OCI-LY1 (cell line): Measurements from ENCODE around the gene CCNE1.

ENCODE experiments used
- H2AFZ ChIP-seq: fragments of 200-600 bp; sonication (generic), shearing (Covaris generic); 2 replicates; pipeline ENCODE4 v1.6.0; 2014; ENCODE audit warnings: antibody characterized with exemption, mild to moderate bottlenecking, low read length
- H3F3A ChIP-seq: fragments of 200-600 bp; sonication (generic), shearing (Covaris generic); 2 replicates; pipeline ENCODE4 v1.6.0; 2014; ENCODE audit warnings: mild to moderate bottlenecking, antibody characterized with exemption, low read length, moderate library complexity; ENCODE audit not compliant: insufficient read depth
- H3K27ac ChIP-seq: fragments of 200-600 bp; sonication (generic); 2 replicates; pipeline ENCODE4 v1.5.1; 2014; ENCODE audit warnings: low read length, mixed run types, mild to moderate bottlenecking, low read depth; ENCODE audit not compliant: poor library complexity, severe bottlenecking
- H3K27me3 ChIP-seq: fragments of 200-600 bp; sonication (generic); 2 replicates; pipeline ENCODE4 v1.6.0; 2014; ENCODE audit warnings: antibody characterized with exemption, mild to moderate bottlenecking, low read length, moderate library complexity; ENCODE audit not compliant: insufficient read depth
- H3K36me3 ChIP-seq: fragments of 200-600 bp; sonication (generic); 2 replicates; pipeline ENCODE4 v1.6.1; 2014; ENCODE audit warnings: mild to moderate bottlenecking, antibody characterized with exemption, low read length, moderate library complexity, mixed read lengths; ENCODE audit not compliant: insufficient read depth
- H3K4me1 ChIP-seq: fragments of 200-600 bp; sonication (generic); 2 replicates; pipeline ENCODE4 v1.5.1; 2014; ENCODE audit warnings: mild to moderate bottlenecking, low read length, moderate library complexity; ENCODE audit not compliant: insufficient read depth, severe bottlenecking
- H3K4me2 ChIP-seq: fragments of 200-600 bp; sonication (generic), shearing (Covaris generic); 2 replicates; pipeline ENCODE4 v1.6.1; 2014; ENCODE audit warnings: low read length
- H3K4me3 ChIP-seq: fragments of 200-600 bp; sonication (generic); 2 replicates; pipeline ENCODE4 v1.5.1; 2014; ENCODE audit warnings: low read length, low read depth, mild to moderate bottlenecking, mixed read lengths; ENCODE audit not compliant: poor library complexity, severe bottlenecking
- H3K79me2 ChIP-seq: fragments of 200-600 bp; shearing (Covaris generic); 2 replicates; pipeline ENCODE4 v1.6.1; 2016; ENCODE audit warnings: mixed run types, low read length, mixed read lengths; ENCODE audit not compliant: insufficient read depth
- H3K9ac ChIP-seq: fragments of 200-600 bp; sonication (generic), shearing (Covaris generic); 2 replicates; pipeline ENCODE4 v1.6.1; 2014; ENCODE audit warnings: mild to moderate bottlenecking, low read length, mixed read lengths
- H3K9me2 ChIP-seq: fragments of 200-600 bp; sonication (generic), shearing (Covaris generic); 2 replicates; pipeline ENCODE4 v1.6.1; 2014; ENCODE audit warnings: low read depth, mild to moderate bottlenecking, low read length, mixed read lengths
- H3K9me3 ChIP-seq: fragments of 200-600 bp; shearing (Covaris generic); 2 replicates; pipeline ENCODE4 v1.6.1; 2014; ENCODE audit warnings: low read length, mixed read lengths
- H4K20me1 ChIP-seq: fragments of 200-600 bp; sonication (generic), shearing (Covaris generic); 2 replicates; pipeline ENCODE4 v1.6.0; 2016; ENCODE audit warnings: mild to moderate bottlenecking, low read length; ENCODE audit not compliant: insufficient read depth
- EZH2 ChIP-seq: fragments of 200-600 bp; sonication (generic), shearing (Covaris generic); IDR thresholded peaks from 2 replicates; pipeline ENCODE4 v1.8.0; 2017; ENCODE audit warnings: borderline replicate concordance, mixed run types, mild to moderate bottlenecking, antibody characterized with exemption, low read length, moderate library complexity, mixed read lengths
- TF ChIP-seq, protein P1 (sequence below): fragments of 200-600 bp; sonication (generic), shearing (Covaris generic); IDR thresholded peaks from 2 replicates; pipeline ENCODE4 v1.5.1; 2017; ENCODE audit warnings: mild to moderate bottlenecking, antibody characterized with exemption, low read length, moderate library complexity, mixed read lengths

The CCNE1 gene

DNA sequence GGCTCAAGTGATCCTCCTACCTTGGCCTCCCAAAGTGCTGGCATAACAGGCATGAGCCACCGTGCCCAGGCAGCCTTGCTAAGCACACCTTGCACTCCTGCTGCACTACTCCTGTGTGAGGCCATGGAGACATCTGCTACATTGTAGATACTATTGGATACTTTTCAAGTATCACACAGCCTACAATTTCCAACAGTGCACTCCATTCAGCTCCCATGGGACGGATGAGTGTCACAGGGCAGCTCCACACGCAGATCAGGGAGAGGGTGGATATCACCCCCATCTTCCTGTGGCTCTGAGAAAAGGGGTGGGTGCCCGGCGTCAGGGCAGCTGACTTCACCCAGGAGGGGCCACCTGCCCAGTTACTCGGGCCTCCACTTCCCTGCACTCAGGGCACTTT is 39.1 kb upstream of the CCNE1 start:
- Histone ChIP-seq H3K27ac (no peak overlapping the region), H3K4me2 (no peak overlapping the region), H3F3A (no peaks in the 10 kb centered on the region), H3K36me3 (no peaks in the 10 kb centered on the region), H3K79me2 (no peaks in the 10 kb centered on the region), H4K20me1 (no peaks in the 10 kb centered on the region), H3K27me3 (no peaks in the 10 kb centered on the region), H3K9ac (no peak overlapping the region), H3K9me3 (no peaks in the 10 kb centered on the region), H2AFZ (no peak overlapping the region), H3K4me1 (no peaks in the 10 kb centered on the region), H3K9me2 (no peaks in the 10 kb centered on the region), H3K4me3 (no peak overlapping the region)
- no peak for TF ChIP-seq EZH2
- TF ChIP-seq, protein P1, sequence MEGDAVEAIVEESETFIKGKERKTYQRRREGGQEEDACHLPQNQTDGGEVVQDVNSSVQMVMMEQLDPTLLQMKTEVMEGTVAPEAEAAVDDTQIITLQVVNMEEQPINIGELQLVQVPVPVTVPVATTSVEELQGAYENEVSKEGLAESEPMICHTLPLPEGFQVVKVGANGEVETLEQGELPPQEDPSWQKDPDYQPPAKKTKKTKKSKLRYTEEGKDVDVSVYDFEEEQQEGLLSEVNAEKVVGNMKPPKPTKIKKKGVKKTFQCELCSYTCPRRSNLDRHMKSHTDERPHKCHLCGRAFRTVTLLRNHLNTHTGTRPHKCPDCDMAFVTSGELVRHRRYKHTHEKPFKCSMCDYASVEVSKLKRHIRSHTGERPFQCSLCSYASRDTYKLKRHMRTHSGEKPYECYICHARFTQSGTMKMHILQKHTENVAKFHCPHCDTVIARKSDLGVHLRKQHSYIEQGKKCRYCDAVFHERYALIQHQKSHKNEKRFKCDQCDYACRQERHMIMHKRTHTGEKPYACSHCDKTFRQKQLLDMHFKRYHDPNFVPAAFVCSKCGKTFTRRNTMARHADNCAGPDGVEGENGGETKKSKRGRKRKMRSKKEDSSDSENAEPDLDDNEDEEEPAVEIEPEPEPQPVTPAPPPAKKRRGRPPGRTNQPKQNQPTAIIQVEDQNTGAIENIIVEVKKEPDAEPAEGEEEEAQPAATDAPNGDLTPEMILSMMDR, result no peak

DNA sequence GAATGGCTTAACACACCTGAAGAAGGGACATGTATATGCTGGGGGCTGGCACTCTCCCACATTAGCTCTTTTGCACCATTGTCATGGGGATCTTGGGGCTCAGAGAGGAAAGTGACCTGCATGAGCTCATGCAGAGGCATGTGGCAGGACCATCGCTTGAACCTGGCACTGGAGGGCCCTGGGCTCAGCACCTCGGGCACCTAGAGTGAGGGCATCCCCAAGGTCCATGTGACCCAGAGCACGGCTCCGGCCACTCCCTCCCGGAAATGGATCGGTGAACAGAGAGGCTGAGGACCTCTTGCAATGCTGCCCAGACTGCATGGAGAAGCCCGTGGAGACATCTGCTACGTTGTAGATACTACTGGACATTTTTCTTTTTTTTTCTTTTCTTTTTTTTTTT is 38.6 kb upstream of the CCNE1 start:
- Histone ChIP-seq H4K20me1 (no peaks in the 10 kb centered on the region), H3K36me3 (no peaks in the 10 kb centered on the region), H3K79me2 (no peaks in the 10 kb centered on the region)

DNA sequence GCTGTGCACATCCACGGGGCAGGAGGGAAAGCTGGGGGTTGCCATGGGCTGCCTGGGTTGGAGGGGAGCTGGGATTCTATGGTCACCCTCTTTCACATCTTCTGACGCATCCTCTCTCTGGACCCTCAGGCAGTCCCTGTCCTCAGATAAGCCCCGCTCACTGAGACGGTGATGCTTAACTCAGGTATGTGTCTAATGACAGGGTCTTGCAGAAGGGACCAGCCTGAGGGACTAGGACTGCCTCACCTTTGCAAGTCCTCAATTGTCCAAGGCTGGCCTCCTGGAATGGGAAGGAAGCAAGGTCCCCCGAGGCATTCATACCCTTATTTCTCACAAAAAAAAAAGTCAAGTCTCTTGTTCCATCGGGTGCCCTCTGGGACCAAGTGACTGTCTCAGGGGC is 37.7 kb upstream of the CCNE1 start:
- Histone ChIP-seq H2AFZ (no peak overlapping the region), H3K27me3 (no peaks in the 10 kb centered on the region), H3F3A (no peaks in the 10 kb centered on the region), H3K79me2 (no peaks in the 10 kb centered on the region), H3K27ac (no peak overlapping the region), H3K4me2 (no peak overlapping the region), H3K4me3 (no peak overlapping the region), H3K9me2 (no peaks in the 10 kb centered on the region), H4K20me1 (no peaks in the 10 kb centered on the region), H3K9ac (no peak overlapping the region), H3K4me1 (no peaks in the 10 kb centered on the region), H3K9me3 (no peaks in the 10 kb centered on the region), H3K36me3 (no peaks in the 10 kb centered on the region)
- no peak for TF ChIP-seq EZH2
- TF ChIP-seq, protein P1, result no peak

More for the DNA sequence above, 38.6 kb upstream of the CCNE1 start:
- Histone ChIP-seq H3K4me2 (no peak overlapping the region), H3K4me1 (no peaks in the 10 kb centered on the region), H2AFZ (no peak overlapping the region), H3K27ac (no peak overlapping the region), H3K9me2 (no peaks in the 10 kb centered on the region), H3K9me3 (no peaks in the 10 kb centered on the region), H3K9ac (no peak overlapping the region), H3F3A (no peaks in the 10 kb centered on the region), H3K4me3 (no peak overlapping the region), H3K27me3 (no peaks in the 10 kb centered on the region)
- TF ChIP-seq, protein P1, result no peak
